GM12873 (cell line): ENCODE data around the gene SPON2.

Experiments
- CTCF ChIP-seq: IDR thresholded peaks from 2 replicates; pipeline ENCODE4 v1.5.1; 2012; ENCODE audit warnings: low read depth, mild to moderate bottlenecking, moderate library complexity, low read length, control low read depth; ENCODE audit not compliant: insufficient read depth; ENCODE audit errors: missing control alignments

The SPON2 gene

GRCh38 chr4:1172228-1172851, at the start of gene SPON2:
Gene SPON2 (minus strand): TSS chr4:1172583.
- TF ChIP-seq CTCF: no peak

DNA sequence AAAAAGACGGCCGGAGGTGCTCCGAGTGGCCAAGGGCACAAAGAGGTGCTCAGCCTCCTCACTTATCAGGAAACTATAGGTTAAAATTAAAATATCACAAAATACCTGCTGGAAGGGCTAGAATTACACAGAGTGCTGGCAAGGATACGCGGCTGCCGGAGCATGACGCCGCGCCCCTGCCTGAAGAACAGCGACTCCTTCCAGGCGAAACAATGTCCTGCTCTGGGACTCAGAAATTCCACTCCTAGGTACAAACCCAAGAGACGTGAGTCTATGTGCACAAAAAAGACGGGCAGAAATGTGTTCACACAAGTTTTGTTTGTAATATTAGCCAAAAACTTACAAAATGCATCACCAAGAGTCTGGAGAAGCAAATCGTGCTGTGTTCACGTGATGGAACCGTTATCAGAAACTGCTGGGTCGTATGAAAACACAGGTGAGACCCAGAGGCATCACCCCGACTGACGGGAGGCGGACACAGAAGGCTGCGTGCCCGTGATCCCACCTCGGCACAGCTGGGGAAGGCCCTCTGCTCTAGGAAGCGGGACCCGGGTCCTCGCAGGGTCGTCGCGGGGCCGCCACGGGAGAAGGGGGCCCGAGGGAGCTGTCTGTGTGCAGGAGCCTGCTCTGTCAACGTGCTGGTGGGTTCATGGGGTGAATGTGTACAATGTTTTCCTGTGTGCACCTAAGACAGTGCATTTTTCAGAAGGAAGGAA, 48.9 kb upstream of the SPON2 start:
- no peak for TF ChIP-seq CTCF

DNA sequence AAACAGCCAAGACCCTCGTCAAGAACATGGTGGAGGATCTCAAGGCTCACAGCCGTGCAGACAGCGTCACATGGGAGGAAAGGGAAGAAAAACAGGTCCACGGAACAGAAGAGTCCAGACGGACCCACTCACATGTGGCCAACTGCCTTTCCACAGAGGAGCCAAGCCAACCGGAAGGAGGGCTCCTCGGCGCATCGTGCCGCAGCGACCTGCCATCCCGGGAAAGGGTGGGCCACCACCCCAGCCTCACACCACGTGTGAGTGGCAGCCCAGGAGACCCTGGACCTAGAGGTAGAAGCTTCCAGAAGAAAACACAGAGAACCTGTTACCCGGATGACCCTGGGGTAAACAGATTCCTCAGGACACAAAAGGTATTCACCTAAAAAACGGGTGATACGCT, 48.2 kb upstream of the SPON2 start:
- no peak for TF ChIP-seq CTCF

GRCh38 chr4:1219566-1219950, 47.2 kb upstream of the SPON2 start:
- no peak for TF ChIP-seq CTCF

GRCh38 chr4:1218634-1219565, 46.5 kb upstream of the SPON2 start:
- TF ChIP-seq CTCF: no peak

DNA sequence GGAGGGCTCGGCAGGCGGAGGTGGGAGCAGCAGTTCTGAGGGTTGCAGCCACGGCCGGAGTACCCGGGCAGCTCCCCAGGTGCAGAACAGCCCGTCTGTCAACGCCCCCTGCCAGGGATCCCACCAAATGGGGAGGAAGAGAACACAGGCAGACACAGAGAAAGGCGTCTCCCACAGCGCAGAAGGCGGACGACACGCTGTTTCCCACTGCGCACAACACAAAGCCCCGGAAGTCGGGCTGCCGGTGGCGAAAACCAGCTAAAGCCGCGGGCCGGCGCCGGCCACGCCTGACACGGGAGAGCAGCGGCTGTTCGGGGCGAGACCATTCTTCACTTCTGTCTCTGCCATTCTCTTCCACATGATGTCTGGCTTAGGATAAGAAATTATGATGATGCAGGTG, 45.0 kb upstream of the SPON2 start:
- TF ChIP-seq CTCF: no peak

- TF ChIP-seq CTCF: no peak
Observed at GRCh38 chr4:1216869-1217294, 44.5 kb upstream of the SPON2 start.
